Measurements from ENCODE around the gene CAMTA1. TPM values are rescaled to one million over a fixed set of nuclear protein-coding genes. Genes with fewer than 3 reads are reported as not detected.

The CAMTA1 gene
- total RNA-seq, 1 donor from 2014 or later: 81.6 TPM

DNA sequence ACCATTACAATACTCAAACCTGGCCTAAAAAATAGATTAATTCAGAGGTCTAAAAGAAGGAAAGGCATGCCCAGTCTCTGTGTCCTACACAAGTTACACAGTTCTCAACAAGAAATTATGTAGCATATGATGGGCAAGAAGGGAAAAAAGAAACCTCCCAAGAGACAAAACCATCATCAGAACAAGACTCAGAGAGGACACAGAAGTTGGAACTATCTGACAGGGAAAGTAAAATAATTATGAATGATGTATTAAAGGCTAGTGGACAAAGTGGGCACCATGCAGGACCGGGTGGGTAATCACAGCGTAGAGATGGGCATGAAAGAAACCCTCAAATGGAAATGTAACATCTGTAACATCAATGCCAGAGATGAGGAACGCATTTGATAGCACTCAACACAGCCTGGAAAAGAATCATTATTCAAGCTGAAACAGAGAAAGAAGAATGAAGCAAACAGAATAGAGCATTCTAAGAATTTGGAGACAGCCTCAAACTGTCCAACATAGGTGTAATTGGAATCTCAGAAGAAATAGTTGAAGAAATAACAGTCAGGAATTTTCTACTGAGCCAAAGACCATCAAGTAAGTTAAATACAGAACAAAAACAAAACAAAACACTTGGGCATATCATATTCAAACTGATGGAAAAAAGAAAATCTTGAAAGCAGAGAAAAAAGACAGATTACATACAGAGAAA is 1028.6 kb downstream of the CAMTA1 start:
- Mint-ChIP-seq H3K4me3 (ENCODE audit: unreplicated experiment) (no peak overlapping the region), H3K27ac (ENCODE audit: unreplicated experiment) (no peak overlapping the region), H3K27me3 (ENCODE audit: unreplicated experiment) (no peaks in the 10 kb centered on the region), H3K9me3 (ENCODE audit: unreplicated experiment) (peaks cover 20% of the 10 kb centered on the region), H3K4me1 (ENCODE audit: unreplicated experiment) (peaks cover 4% of the 10 kb centered on the region), H3K36me3 (ENCODE audit: unreplicated experiment) (peaks cover 29% of the 10 kb centered on the region)
- DNase-seq (ENCODE audit: extremely low spot score, unreplicated experiment): no peak
- TF ChIP-seq, protein P1, sequence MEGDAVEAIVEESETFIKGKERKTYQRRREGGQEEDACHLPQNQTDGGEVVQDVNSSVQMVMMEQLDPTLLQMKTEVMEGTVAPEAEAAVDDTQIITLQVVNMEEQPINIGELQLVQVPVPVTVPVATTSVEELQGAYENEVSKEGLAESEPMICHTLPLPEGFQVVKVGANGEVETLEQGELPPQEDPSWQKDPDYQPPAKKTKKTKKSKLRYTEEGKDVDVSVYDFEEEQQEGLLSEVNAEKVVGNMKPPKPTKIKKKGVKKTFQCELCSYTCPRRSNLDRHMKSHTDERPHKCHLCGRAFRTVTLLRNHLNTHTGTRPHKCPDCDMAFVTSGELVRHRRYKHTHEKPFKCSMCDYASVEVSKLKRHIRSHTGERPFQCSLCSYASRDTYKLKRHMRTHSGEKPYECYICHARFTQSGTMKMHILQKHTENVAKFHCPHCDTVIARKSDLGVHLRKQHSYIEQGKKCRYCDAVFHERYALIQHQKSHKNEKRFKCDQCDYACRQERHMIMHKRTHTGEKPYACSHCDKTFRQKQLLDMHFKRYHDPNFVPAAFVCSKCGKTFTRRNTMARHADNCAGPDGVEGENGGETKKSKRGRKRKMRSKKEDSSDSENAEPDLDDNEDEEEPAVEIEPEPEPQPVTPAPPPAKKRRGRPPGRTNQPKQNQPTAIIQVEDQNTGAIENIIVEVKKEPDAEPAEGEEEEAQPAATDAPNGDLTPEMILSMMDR (IDR thresholded peaks at IDR 0.05): no peak

Other genes starting within 250 kb of the CAMTA1 start
- 33.5 and 36.3 TPM in 2 replicates for gene NOL9, start 230.9 kb upstream of the CAMTA1 start, total RNA-seq
- gene TAS1R1, start 230.1 kb upstream of the CAMTA1 start, total RNA-seq: not detected in 2 replicates
- gene ZBTB48, start 205.5 kb upstream of the CAMTA1 start, total RNA-seq: 28.8 and 29.1 TPM in 2 replicates
- 27.3 and 27.5 TPM in 2 replicates for gene KLHL21, start 182.6 kb upstream of the CAMTA1 start, total RNA-seq
- 24.0 and 28.9 TPM in 2 replicates for gene PHF13, start 171.7 kb upstream of the CAMTA1 start, total RNA-seq
- gene THAP3, start 160.6 kb upstream of the CAMTA1 start, total RNA-seq: 16.5 and 18.7 TPM in 2 replicates
- 52.9 and 58.7 TPM in 2 replicates for gene DNAJC11, start 83.6 kb upstream of the CAMTA1 start, total RNA-seq